ENCODE measurements around the gene UBAC1.
"Not testable (repeated sequence)": the region's sequence is repeated elsewhere in the genome, so short reads cannot be mapped to it uniquely, and the experiment has no call there.

The UBAC1 gene

DNA sequence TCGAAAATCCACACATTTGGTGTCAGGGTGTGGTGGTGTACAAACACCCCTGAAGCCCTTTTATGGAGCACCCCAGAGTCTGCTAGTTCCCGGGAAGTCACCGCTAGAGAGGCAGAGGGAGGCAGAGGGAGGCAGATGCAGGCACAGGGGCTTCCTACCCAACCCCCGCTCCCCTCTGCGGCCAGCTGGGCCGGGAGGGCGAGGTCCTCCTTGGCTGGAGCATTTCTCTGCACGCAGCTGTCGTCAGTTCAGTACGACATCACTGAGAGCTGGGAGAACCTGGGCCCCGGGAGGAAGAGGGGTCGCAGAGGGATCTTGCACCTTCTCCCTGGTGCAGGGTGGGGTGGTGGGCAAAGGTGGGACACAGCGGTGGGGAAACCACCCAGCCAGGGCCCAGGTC lies 15.8 kb upstream of the UBAC1 start:
- no peak for DNase-seq

DNA sequence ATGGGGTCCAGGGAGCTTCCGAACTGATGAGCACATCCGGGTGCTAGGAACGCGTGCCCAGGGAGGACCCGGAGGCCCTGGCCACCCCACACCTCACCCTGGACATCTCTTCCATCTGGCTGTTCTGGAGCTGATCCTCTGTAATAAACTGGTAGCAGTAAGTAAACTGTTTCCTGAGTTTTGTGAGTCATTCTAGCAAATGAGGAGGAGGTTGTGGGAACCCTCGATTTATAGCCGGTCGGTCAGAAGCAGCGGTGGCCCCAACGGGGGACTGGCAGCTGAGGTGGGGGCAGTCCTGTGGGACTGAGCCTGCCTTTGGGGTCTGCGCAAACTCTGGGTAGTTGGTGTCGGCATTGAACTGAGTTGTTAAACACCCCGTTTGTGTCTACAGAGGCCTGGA lies 15.4 kb upstream of the UBAC1 start:
- DNase-seq: no peak

DNA sequence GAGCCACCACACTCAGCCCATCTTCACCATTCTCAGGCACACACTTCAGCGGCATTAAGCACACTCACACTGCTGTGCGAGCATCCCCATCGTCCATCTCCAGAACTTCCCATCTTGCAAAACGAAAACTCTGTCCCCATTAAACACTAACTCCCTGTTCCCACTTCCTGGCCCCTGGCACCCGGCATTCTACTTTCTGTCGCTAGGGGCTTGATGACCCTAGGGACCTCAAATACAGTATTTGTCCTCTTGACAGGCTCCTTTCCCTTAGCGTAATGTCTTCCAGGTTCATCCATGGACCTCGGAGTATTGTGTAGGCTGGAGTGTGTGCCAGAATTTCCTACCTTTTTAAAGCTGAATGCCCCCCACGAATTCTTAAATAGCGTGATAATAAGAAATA lies 14.7 kb upstream of the UBAC1 start:
- no peak for DNase-seq

DNA sequence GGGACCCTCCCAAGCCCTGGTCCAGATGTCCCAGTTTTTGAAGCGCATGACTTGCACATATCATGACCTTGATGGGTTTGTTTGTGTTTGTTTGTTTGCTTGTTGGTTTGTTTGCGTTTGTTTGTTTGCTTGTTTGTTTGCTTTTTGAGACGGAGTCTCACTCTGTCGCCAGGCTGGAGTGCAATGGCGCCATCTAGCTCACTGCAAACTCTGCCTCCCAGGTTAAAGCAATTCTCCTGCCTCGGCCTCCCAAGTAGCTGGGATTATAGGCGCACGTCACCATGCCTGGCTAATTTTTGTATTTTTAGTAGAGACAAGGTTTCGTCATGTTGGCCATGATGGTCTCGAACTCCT lies 13.0 kb upstream of the UBAC1 start:
- no peak for DNase-seq

DNA sequence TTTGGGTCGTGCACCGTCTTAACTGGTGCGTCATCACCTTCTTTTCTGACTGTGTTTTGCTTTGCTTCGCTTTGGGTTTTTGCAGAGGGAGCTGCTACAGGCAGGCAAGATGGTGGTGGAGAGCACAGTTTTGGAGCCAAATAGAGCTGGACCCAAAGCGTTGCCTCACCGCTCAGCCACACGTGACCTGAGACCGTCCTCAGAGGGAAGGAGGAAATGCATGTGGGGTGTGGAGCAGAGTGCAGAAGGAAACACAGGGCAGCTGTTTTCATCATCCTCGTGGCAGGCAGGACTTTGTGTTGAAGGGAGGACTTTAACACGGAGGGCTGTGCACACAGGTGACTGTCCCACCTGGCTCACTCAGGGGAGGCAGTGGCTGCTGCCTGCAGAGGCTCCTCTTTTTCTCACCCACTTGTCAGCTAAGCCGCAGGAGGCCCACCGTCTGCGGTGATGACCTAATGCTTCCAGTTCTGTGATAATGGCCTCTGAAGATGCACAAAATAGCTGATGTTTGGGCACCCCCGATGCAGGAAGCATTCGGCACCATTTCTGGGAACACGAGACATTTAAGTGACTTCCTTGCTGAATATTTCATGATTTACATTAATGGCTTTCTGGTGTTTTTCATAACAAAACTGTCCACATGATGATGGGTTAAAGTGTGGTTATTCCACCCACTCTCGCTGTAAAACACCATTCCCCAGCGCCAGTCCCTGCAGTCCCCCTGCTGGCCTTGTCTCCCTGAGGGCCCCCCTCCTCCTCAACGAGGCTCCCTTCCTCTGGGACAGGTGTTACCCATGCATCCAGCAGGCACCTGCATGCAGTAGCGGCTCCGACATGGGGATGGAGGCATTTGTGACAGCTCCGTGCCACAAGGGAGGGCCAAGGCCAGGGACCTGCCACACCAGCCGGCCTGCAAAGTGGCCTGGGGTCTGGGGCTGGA lies 12.4 kb upstream of the UBAC1 start:
- no peak for DNase-seq

DNA sequence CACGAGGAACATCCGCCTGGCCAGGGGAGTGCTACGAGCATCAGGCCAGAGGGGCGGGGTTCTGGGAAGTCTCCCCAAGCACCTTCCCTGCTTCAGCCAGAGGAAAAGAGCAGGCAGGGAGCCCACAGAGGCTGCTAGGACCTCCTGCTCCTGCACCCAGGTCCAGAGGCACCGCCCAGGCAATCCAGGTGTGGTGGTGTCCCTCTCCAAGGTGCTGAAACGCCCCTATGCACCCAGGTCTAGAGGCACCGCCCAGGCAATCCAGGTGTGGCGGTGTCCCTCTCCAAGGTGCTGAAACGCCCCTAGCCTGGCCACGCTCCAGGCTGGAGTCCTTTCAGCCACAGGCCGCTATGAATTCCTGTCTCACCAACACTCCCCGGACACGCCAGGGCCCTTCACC lies 10.7 kb upstream of the UBAC1 start:
- DNase-seq: no peak

DNA sequence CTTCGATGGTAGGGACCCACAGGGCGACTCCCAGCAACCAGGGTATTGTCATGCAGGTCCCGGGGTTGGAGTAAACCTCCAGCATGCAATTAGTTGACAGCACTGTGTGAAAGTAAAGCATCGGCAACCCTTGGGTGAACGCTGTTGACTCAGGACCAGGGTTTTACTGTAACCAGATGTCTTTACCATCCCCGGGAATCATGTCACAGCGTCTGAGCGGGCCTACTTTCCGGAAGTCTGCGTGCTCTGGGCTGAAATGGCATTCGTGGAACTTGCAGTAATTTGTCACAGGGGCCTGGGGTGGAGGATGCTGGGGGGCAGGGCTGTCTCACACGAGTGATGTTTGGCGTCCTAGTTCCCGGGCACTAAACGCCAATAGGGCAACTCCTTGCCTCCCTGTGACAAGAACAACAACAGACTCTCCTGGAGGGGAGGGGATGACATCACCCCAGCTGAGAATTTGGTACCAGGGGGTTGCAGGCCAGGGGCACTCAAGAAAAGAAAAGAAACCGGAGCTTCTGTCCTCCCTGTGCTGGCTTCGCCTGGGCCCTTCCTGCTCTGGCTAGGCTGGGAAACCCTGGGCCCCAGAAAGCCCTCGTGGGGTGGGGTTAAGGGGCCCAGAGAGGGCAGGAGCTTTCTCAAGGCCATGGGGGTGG lies 10.1 kb upstream of the UBAC1 start:
- DNase-seq: no peak

DNA sequence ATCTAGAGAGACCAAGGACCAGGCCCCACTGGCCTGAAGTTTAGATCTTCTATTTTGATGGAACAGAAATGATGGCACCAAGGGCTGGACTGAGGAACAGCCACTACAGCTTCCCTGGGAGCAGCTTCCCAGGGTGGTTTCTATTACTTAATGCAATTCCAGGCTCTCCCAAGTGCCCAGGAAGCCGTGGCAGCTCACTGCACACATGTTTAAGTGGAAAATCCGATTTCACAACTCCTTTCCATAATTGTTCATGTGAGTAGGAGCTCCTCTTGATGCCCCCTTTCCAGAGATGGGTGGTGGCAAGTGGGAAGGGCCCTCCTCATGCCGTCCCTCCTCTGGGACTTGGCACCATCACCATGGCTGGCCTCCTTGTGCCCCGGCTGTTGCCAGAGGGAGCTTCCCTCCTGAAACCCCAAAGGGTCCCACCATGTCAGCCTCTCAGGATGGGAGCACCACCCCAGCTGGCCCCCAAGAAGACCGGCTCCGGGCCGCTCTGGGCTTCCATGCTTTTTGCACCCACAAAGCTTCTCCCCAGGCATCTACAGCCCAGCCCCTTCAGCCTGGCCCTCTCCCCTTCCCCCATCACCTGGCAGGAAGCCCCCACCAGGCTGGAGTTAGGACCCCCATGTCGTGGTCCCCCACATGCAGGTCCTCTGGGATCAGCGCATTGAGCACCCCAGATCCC lies 9.1 kb upstream of the UBAC1 start:
- no peak for DNase-seq

DNA sequence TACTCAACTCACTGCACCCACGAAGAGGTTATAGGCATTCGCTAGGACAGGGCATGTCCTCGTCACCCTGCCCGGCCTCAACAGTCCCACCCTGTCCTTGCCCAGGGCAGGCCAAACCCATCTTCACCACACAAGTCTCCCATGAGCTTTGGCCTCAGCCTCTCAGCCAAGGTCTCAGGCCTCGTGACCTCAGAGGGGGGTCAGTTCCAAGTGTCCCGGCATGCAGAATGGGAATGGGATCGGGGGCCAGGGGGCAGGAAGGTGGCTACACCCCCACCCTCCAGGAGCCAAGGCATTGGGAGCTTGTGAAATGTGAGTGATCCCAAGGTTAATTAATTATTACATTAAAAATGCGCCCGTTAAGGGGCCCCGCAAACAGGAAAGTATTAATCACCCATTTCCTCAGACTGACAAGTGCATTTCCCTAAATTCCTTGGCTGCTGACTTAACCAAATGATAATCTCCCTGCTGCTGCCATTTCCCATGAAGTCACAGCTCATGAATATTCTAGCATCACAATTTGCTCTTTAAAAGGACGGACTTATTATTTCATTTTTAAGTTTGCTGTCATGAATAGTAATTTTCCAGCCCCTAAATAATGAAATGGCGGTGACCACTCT lies 8.0 kb upstream of the UBAC1 start:
- DNase-seq: no peak

DNA sequence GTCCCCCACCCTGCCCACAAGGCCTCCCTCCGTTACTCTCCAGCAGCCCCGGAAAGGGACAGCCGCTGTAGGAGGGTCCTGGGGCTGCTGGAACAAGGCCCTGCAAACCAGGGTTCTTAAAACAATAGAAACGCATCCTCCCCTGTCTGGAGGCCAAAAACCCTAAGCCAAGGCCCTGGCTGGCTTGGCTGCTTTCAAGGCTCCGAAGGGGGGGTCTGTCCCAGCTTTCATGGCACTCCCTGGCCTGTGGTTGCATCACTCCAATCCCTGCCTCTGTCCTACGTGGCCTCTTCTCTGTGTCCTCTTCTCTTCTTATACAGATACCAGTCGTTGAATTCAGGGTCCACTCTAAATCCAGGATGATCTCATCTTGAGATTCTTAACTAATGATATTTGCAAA lies 7.4 kb upstream of the UBAC1 start:
- no peak for DNase-seq

DNA sequence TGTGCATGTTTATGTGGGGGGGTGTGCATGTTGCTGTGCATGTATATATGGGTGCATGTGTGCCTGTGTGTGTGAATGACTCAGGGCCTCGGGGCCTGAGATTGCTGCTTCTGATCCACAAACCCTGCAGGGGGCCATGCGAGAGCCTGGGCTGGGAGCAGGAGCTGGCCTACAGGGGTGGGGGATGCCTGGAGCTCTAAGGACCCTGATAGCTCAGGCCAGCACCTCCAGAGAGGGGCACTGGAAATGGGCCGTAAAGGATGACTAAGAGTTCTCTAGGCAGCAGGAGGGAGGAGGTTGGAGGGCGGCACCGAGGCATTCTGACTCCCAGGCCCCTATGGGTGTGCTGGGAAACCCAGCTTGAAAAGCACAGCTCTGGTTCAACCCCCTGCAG lies 6.9 kb upstream of the UBAC1 start:
- no peak for DNase-seq

DNA sequence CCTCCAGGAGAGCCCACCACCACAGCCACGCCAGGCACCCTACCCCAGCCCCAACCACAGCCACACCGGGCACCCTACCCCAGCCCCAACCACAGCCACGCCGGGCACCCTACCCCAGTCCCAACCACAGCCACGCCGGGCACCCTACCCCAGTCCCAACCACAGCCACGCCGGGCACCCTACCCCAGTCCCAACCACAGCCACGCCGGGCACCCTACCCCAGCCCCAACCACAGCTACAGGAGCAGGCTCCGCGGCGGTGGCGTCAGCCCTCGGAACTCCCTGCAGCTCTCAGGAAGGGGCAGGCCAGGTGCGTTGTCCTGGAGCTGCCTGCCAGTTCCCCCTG lies 5.7 kb upstream of the UBAC1 start:
- DNase-seq: not testable (repeated sequence)

DNA sequence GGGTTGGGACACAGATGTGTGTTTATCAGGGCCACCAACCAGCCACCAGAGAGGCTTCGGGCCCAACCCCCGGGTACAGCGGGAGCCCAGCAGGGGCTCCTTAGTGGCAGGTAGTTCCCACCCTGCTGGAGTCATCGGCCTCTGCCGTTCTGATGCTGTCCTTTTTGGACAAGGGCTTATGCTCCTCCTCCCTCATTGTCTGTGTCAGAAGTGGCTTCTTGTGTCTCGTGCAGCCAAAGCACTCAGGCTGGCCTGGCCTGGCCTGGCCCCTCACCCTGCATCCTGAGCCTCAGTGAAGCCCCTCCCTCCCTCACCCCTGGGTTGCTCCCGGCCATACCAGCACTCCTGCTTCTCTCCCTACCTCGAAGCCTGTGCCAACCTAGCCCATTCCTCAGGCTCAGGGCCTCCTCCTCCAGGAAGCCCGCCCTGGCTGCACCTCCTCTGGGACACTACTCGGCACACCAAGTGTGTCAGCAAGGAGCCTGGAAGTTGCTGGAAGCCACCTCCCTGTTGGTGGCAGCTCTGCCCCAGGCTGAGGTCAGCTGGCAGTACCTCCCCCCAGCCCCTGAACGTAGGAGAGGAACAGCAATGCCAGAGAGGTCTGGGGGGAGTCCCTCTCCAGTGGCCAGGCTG lies 4.1 kb upstream of the UBAC1 start:
- no peak for DNase-seq

DNA sequence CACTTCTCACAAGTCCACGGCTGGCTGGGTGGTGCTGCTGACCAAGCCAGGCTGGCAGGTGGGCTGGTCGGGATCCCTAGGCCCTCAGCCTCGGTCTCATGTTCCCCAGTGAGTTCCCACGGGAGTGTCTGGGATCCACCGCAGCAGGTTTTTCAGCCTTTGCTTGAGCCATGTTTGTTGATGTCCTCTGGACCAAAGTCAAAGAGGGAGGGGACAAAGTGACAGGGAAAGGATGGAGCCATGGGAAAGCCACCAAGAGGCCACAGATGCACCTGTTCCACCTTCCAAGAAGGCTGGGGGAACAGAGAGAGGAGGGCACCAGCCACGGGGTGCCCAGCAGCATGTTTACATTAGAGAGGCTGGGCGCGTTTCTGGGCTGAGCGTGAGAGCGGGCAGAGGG lies 2.8 kb upstream of the UBAC1 start:
- DNase-seq: no peak

DNA sequence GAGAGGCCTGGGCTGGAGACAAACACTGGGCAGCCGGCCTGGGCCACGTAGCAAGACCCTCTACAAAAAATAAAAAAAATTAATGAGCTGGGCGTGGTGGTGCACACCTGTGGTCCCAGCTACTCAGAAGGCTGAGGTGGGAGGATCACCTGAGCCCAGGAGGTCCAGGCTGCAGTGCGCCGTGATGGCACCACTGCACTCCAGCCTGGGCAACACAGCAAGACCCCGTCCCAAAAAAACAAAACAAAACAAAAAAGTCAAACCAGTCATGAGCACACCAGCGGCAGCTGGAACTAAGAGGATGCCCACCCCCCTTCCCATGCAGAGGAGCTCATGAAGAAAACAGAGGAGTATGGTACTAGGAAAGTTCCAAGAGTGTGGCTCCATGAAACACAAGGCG lies 2.2 kb upstream of the UBAC1 start:
- DNase-seq: no peak

DNA sequence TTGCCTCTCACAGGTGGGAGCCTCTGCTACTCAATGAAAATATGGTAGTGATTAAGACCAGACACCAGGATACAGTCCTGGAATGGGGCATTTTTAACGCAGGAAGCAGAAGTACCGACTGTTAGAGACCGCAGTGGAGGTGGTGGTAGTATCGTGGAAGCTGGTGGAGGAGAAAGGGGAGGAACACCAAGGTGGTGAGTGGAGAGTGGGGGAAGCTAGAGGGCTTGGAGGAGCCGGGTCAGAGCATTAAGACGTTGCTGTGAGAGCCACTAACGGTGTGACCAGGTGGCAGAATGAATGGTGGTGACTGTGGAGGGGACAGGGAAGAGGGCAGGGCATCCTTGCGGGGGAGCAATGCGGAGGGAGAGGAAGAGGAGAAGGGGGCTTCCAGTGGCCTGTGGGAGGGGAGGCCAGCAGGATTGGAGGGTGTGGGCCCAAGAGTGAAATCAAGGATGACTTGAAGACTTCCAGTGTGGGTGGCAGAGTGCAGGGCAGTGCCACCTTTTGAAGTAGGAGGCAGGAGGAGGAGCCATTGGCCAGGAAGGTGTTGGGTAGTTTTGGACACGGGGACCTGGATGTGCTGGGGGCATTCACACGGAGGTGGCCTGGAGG lies 1.6 kb upstream of the UBAC1 start:
- DNase-seq: no peak

DNA sequence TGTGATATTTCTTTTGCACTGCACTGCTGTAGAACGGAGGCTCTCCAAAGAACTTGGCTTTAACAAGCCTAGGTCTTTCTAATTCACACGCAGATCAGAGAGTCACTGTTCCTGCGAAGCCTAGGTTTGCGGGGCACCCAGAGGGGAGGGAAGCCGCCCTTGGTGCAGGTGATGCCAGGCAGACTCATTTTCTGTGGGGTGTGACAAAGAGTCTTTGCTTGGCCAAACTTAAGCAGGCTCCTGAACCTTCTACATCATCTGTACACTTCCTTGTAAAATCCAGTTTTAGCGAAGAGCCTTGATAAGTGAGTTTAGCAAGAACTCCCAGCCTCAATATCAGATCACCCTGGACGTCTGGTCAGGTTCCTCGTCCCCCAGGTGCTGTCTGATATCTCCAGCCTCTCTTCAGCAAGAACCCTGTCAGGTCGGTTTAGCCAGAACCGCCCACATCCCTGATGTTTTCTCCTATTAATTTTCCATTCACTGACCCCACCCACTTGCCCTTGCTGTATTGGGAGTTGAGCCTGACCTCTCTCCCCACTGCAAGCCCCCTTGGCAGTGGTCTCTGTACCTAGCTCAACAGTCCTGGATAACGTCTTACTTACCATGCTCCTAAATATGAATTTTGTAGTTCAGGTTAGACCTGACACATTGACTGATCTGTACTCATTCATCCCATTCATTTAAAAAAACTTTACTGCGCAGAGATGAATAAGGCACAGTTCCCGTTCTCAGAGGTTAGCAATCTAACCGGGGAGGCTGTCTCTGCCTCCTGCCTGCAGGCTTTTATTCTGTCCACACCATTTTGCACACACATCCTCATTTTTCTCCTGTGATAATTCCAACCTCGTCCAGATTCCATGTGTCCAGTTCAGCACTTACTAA lies 880 bp upstream of the UBAC1 start:
- no peak for DNase-seq

DNA sequence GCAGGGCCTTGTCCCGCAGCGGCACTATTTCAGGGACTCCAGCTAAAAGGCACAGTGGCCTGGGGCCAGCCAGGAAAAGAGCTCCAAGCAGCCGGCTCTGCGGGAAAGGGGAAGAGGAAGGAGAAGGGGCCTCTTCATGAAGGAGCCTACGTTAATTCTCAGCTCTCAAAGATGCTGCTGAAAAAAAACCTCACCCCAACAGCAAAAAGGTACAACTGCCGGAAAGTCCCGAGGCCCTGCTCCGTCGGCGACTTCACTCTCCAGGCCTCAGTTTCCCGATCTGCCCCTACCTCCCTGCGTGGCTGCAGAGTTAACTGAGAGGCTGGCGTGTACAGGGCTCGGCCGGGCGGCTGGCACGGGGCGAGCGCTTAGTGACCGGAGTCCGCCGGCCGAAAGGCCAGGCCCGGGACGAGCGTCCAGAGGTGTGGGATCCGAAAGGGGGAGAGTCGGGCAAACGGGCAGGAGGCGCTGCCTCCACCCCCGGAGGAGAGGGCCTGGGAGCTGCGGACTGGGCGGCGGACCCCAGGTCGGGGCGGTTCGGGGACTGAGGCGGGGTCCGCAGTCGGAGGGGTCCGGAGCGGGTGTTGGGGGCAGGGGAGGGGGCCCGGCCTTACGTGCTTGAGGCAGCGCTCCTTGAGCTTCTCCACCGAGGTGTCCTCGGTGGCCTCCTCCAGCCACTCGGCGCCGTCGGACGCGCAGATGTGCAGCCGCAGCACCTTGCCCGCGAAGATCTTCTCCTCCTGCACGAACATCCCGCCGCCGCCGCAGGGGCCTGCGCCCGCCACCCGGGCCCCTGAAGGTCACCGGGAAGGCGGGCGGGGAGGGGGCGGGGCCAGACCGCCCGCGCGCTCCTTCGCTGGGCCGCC lies 529 bp downstream of the UBAC1 start:
- DNase-seq: no peak

DNA sequence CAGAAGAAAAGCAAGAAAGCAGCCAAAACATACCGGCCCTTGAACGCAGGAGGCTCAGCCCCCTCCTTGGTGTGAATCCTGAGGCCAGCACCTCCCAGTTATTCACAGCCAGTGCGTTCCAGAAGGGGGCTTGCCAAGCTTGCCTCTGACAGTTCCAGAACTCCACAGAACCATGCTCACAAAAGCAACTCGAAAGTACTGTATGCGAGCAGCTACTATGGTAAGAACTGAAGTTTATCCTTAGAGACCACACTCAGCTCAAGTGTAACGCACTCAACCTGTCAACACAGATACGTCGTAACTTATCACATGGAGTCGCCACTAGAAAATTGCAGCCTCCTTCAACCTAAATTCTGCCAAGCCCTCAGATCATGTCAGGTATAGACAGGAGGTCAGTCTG lies 1.4 kb downstream of the UBAC1 start:
- no peak for DNase-seq

DNA sequence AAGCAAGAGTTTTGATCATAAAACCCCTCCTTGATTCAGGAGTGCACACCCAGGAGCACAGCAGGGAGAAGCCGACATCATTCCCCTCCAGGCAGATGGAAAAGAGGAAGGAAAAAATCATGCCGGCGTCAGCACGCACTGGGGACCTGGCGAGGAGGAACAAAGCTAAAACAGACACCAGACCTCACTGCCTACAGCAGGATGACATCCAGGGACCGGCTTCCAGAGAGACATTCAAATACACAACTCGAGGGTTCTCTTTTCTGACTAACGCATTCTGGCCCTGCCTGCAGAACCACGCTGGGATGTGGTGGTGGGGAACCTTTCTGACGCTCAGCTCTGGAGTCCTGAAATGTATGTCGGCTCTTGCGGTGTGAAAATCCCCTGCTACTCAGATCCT lies 2.7 kb downstream of the UBAC1 start:
- no peak for DNase-seq

DNA sequence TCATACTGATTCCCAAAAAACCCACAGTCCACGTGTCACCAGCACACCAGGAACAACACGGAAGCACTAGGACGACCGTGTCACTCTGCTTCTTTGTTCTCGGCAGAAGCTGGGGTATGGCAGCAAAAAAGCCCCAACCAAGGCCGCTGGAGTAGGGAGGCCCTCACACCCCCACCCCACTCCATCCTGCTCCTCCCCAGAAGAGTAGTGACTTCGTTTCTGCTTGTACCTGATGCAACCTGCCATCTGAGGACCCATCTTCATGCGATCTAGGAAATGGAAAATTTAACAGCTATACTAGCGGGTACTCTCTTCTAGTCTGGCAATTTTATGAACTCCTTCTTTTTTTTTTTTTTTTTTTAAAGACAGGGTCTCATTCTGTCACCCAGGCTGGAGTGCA lies 3.7 kb downstream of the UBAC1 start:
- no peak for DNase-seq
